ENCODE measurements around the gene ATXN2.
"Not testable (repeated sequence)": the region's sequence is repeated elsewhere in the genome, so short reads cannot be mapped to it uniquely, and the experiment has no call there.

Gene ATXN2

GRCh38 chr12:111471236-111471635, 127.9 kb downstream of the ATXN2 start:
- H3K4me3 ChIP-seq (ENCODE audit: low read length) = no peak overlapping the region
- no peak for DNase-seq (ENCODE audit: low read depth)
- TF ChIP-seq, protein P1, sequence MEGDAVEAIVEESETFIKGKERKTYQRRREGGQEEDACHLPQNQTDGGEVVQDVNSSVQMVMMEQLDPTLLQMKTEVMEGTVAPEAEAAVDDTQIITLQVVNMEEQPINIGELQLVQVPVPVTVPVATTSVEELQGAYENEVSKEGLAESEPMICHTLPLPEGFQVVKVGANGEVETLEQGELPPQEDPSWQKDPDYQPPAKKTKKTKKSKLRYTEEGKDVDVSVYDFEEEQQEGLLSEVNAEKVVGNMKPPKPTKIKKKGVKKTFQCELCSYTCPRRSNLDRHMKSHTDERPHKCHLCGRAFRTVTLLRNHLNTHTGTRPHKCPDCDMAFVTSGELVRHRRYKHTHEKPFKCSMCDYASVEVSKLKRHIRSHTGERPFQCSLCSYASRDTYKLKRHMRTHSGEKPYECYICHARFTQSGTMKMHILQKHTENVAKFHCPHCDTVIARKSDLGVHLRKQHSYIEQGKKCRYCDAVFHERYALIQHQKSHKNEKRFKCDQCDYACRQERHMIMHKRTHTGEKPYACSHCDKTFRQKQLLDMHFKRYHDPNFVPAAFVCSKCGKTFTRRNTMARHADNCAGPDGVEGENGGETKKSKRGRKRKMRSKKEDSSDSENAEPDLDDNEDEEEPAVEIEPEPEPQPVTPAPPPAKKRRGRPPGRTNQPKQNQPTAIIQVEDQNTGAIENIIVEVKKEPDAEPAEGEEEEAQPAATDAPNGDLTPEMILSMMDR (conservative IDR thresholded peaks at IDR 0.05; ENCODE audit: low read length) = no peak

- DNase-seq (ENCODE audit: low read depth) = no peak
- H3K4me3 ChIP-seq (ENCODE audit: low read length) = no peak overlapping the region
- TF ChIP-seq, protein P1 (conservative IDR thresholded peaks at IDR 0.05; ENCODE audit: low read length) = no peak
These were observed 129.7 kb downstream of the ATXN2 start for GRCh38 chr12:111469401-111469800.

- TF ChIP-seq, protein P1 (conservative IDR thresholded peaks at IDR 0.05; ENCODE audit: low read length) = no peak
- DNase-seq (ENCODE audit: low read depth) = peak; percentile 80
- H3K4me3 ChIP-seq (ENCODE audit: low read length) = no peak overlapping the region
These were observed 131.3 kb downstream of the ATXN2 start for GRCh38 chr12:111467857-111468241.

- no peak for DNase-seq (ENCODE audit: low read depth)
- TF ChIP-seq, protein P1 (conservative IDR thresholded peaks at IDR 0.05; ENCODE audit: low read length) = no peak
- H3K4me3 ChIP-seq (ENCODE audit: low read length) = no peak overlapping the region
These were observed 131.8 kb downstream of the ATXN2 start for GRCh38 chr12:111467092-111467856.

GRCh38 chr12:111462210-111462769, 136.8 kb downstream of the ATXN2 start:
- no peak overlapping the region for H3K4me3 ChIP-seq (ENCODE audit: low read length)
- TF ChIP-seq, protein P1 (conservative IDR thresholded peaks at IDR 0.05; ENCODE audit: low read length) = no peak
- DNase-seq (ENCODE audit: low read depth) = peak; percentile 92

GRCh38 chr12:111460111-111460510, 139.0 kb downstream of the ATXN2 start:
- H3K4me3 ChIP-seq (ENCODE audit: low read length); DNase-seq (ENCODE audit: low read depth): not testable (repeated sequence)

GRCh38 chr12:111458546-111459172, 140.5 kb downstream of the ATXN2 start:
- DNase-seq (ENCODE audit: low read depth) = no peak
- TF ChIP-seq, protein P1 (conservative IDR thresholded peaks at IDR 0.05; ENCODE audit: low read length) = no peak
- H3K4me3 ChIP-seq (ENCODE audit: low read length) = no peak overlapping the region

Data from AG10803 (cell line).